HG03521 (cell line): ENCODE results near the gene GPR176.
A peak's percentile ranks its signal among the peaks of the same experiment; 100 is the strongest.
"Not testable (repeated sequence)": the region's sequence is repeated elsewhere in the genome, so short reads cannot be mapped to it uniquely, and the experiment has no call there.

Experiments
- ATAC-seq: cut with Tn5 transposase; IDR thresholded peaks from one replicate; pipeline ENCODE4 v1.9.1; 2021; ENCODE audit warnings: mild to moderate bottlenecking, moderate library complexity; ENCODE audit not compliant: unreplicated experiment

The GPR176 gene

DNA sequence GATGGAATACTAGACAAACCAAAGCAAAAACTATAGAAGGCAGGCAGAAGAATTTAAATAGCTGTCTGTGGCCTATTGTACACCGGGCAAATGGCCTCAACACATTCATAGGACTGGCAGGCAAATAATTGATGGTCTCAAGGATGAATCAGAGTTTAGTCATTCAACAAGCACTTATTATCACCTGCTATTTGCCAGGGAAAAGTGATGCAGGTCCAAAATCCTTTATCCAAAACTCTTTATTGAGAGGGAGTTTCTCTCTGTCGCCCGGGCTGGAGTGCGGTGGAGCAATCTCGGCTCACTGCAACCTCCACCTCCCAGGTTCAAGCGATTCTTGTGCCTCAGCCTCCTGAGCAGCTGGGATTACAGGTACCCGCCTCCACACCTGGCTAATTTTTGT is 16.1 kb upstream of the GPR176 start:
- no peak for ATAC-seq

DNA sequence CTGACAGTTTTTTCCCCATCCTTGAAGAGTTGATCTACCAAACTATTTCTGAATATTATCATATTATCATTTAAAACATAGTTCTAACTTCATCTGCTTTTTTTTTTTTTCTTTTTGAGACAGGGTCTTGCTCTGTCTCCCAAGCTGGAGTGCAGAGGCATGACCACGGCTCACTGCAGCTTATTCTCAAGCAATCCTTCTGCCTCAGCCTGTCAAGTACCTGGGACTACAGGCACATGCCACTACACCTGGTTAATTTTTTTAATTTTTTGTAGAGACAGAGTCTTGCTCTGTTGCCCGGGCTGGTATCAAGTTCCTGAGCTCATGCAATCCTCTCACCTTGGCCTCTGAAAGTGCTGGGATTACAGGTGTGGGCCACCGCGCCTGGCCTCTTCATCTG is 15.2 kb upstream of the GPR176 start:
- no peak for ATAC-seq

DNA sequence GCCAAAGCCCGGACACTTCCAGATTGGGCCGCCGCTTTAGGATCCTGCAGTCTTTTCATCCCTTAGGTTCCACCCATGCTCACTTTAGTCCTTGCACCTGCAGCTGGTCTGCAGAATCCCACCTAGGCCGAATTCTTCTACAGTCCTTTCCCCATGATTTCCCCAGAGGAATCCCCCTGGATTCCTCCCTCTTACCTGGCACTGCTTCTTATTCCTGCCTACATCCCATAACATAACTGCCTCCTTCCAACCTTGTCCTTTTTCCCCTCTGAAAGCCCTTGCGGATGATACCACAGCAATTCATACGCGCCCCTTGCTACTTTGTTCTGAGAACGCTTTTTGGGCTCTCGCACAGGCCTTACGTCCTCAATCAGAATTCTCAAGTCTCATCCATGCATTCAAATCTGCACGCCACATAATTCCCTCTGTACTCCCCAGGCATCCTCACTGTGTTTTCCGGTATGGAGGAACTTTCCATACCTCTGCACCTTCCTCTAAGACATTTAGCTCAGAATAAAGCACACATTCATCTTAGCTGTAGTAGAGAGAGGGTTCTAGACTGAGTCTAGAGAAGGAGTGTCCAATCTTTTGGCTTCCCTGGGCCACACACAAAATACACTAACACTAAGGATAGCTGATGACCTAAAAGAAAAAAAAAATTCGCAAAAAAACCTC is 14.5 kb upstream of the GPR176 start:
- peak; percentile 6 for ATAC-seq

DNA sequence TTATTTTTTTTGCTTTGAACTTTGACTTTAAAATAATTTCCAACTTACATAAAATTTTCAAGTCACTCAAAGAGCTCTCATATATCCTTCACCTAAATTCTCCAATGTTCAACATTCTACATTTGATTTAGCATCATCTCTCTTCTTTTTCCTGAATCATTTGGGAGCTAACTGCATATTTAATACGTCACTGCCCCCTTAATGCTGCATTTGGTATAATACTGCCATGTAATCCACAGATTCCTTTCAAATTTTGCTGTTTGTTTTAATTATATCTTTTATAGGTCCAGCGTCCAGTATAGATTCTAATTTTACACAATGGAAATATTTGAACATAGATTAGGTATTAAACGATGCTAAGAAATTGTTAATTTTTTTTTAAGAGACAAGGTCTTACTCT is 11.5 kb upstream of the GPR176 start:
- ATAC-seq, result no peak

DNA sequence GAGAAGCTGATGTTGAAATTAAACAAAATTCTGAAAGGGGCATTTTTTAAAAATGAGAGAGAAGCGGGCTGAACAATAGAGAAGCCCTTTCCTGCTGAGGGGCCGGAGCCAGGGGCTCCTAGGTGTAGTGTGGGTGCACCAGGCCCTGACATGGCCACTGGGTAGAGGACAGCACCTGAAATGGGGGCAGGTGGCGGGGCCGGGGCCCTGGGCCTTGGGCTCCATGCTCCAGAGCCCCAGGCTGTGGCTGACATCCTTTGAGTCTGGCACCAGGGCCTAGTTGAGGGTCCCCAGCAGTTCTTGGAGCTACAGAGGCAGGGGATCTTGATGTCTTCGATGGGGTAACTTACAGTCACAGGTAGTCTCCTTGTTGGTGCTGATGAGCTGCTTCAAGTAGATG is 6.5 kb upstream of the GPR176 start:
- ATAC-seq, result no peak

DNA sequence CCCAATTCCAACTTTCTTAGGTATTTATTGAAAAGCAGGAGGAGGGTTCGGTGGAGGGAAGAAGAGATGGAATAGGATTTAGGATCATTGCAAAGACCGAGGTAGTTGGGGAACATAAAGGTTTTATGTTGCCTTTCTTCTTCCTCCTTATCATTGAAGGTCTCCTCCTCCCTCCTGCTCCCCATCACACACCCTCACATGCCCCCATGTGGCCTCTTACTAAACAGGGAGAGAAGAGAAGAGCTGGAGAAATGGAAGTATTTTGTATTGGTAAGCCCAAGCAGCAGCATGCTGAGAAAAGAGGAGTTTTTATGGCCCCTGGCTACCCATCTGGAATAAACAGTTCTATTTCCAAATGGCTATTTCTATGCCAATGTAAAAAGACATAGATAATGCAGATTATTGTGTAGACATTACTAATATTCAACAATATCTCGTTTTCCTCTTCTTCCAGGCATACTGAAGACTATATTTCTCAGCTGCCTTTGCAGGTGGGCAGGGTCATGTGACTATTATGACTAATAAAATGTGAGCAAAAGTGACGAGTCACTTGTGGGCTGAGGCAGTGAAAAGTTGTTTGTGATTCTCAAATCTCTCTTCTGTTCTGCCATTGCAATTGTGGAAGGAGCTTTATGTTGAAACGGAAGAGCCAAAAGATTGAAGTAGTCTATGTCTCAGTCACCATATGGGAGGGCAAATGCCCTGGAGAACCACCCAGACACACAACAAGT is 5.2 kb upstream of the GPR176 start:
- no peak for ATAC-seq

DNA sequence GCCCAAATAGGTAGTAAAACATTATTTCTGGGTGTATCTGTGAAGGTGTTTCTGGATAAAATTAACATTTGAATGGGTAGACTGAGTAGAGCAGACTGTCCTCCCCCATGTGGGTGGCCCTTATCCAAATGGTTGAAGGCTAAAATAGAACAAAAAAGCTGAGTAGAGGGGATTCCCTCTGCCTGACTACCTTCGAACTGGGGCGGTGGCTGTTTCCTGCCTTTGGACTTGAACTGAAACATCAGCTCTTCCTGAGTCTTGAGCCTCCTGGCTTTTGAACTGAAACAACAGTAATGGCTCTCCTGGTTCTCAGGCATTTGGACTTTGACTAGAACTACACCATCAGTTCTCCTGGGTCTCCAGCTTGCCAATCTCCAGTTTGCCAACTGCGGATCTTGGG is 4.4 kb upstream of the GPR176 start:
- no peak for ATAC-seq

DNA sequence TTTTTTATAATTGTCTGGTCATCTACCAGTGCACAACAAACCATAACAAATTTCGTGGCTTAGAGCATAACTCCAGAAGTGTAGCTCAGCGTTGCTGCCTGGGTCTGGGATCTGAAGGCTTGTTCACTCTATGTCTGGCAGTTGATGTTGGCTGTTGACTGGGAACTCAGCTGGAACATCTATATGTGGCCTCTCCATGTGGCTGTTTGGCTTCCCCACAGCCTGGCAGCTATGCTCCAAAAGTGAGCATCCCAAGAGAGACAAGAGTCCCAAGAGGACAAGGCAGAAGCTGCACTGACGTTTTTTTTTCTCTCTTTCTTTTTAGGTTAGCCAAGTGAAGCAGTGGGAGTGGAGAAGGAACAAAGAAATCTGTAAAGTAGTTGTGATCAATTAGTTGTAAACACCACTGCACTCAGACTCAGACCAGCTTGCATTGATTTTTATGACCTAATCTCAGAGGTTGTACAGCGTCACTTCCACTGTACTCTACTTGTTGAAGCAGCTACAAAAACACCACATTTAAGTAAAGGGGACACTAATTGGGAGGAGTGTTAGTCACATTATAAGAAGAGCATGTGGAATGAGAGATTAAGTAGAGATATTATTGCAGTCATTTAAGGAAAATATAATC is 2.5 kb upstream of the GPR176 start:
- no peak for ATAC-seq

DNA sequence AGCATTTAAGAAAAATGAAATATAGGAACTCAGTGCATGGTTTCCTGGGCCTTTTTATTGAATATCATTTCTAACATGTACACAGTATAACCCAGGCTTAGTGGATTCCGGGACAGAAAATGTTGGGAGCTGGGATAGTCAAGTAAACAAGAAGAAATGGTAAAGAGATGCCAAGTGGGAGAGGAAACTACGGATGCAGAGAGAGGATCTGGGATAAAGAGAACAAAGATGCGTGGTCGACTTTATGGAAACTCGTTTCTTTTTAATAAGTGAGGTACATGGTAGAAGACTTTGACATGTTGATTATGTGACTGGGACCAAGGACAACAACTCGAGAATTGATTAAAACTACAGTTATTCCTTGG is 1.2 kb upstream of the GPR176 start:
- ATAC-seq, result no peak

DNA sequence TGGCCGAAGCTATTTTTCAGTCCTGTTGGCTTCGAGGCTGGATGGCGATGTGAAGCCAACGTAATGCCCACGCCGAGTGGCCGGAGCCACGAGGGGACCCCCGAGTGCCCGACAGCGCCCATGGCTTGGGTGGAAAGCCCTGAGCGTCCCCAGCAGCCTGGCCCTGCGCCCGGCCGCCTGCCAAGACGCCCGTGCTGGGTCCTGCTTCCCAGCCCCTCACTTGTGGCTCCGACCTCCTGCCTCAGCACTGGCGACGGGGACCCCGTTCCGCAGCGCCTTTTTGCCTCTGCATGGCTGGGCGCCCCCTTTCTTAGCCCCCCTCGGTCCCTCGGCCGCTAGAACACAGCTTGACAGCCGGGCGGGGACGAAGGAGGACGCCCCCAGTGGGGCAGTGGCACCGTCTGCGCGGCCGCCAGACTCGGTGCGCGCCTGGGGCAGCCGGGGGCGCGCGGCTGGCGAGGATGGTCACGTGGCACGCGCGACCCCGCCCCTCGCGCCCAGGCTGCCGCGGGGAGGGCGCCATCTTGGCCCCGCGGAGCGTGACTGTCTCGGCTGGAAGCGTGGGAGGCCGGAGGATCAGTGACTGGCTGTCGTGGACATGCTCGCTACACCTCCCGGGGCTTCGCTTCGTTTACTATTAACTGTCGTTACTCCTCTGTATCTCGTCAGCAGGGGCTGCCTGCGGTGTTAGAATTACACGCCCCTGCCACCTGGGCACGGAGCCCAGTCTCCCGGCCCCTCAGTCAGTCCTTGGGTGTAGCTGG is 626 bp upstream of the GPR176 start:
- ATAC-seq, result peak; percentile 90

DNA sequence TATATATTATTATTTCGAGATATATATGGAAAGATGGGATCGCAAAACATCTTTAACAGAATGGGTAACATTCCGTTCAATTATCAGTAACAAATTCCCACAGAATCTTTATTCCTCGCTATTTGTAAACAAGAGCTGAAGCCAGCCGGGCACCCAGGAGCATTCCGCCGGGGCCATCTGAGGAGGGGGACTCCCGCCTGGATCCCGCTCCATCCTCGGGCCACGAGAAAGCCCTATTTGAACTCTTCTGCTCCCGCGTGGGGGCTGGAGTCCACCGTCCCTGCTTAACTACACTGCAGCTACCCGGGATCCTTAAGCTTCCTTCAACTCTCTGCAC is 687 bp downstream of the GPR176 start:
- no peak for ATAC-seq

DNA sequence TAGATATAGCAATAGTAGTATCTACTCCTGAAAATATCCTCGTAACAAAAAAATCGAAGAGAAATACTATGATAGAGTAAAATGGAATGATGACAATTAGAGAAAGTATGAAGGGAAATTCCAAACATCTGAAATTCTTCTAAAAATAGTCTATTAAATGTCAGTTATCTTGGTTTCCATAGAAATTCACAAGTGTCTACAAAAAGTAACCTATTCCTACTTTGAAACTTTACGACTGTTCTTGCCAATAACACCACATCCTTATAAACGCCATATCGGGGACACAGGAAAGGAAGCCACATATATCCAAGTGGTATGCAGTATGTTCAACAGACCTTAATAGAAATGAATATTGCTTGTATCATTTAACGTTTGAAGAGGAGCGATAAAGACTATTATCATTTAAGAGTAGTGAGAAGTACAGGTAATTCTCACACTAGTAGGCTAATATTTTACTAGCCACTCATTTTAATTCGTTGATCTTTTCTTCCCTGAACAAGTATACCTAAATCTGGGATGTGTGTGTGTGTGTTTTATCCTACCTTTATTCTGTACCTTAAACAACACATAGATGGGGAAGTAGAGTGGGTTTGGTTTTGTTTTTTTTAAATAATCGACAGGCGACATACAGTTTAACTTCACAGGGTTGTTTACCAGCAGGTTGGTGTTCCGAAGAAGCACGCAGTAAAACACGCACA is 1.2 kb downstream of the GPR176 start:
- no peak for ATAC-seq

DNA sequence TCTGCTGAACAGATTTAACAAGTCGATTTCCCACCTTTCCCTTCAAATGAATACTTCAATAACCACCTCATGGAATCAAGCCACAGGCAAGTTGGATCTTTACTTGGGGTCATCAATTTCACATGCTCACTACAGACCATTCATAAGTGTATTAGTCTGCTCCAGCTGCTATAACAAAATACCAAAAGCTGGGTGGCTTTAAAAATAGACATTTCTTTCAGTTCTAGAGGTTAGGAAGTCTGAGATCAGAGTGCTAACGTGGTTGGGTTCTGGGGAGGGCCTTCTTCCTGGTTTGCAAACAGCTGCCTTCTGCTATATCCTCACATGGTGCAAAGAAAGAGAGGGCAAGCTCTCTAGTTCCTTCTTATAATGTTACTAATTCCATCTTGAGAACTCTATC is 5.1 kb downstream of the GPR176 start:
- no peak for ATAC-seq

DNA sequence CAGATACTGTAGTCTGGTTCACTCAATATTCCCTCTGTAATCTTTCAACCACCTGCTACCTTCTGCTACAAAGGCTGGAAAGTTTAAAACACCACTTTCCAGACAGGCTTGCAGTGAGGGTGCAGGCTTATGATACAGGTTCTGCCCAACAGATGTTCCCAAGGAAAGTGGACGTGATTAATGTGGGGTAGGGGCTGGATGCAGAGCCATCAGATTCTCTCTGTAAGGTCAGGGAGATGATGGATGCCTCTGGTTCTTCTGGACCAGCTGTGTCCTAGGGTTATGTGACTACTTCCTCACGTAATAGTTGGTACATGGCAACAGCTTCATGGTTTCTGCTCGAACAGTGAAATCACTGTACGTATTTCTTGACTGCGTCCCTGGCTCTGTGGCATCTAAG is 11.1 kb downstream of the GPR176 start:
- ATAC-seq, result no peak

DNA sequence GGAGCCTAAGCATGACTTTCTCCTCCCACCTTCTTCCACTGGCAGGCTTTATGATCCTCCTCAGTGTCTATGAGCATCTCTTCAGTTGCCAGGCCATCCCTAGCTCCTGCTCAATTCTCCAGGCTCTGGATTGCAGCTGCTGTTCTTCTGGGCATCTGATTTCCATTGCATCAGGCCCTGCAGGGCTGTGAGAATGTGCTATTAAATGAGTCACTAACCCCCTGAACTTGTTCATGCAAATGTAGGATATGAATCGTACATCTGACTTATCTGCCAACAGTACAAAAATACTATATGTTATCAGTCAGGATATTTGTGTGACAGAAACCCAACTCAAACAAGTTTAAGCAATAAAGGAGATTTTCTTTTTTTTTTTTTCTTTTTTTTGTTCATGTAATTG is 11.9 kb downstream of the GPR176 start:
- no peak for ATAC-seq

DNA sequence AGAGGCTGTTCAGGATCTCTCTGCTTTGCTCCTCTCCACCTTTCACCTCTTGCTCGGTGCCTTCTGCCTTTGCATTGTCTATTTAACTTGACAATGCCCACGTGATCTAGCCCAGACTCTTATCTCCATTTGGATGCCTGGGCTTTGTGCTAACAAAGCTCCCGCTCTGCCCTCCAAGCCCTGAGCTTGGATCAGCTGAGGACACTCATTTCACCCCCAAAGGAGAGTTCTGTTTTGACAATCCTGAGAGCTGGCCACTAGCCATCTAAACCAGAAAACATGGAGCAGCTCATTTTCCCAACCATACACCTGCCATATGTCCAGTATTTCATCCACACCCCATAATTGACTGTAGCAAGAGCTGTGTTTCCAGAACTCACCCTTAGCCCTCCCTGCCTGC is 12.8 kb downstream of the GPR176 start:
- no peak for ATAC-seq

DNA sequence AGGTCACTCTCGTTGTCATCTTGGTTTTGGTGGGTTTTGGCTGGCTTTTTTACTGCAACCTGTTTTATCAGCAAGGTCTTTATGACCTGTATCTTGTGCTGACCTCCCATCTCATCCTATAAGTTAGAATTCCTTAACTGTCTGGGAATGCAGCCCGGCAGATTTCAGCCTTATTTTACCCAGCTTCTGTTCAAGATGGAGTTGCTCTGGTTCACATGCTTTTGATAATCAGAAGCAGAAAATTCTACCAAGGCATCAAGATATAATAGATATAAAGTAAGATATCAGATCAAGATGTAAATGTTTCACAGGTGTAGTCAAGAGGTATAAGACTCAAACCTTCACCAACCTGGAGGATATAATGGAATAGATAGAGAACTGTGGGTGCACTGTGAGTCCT is 16.0 kb downstream of the GPR176 start:
- ATAC-seq, result no peak

DNA sequence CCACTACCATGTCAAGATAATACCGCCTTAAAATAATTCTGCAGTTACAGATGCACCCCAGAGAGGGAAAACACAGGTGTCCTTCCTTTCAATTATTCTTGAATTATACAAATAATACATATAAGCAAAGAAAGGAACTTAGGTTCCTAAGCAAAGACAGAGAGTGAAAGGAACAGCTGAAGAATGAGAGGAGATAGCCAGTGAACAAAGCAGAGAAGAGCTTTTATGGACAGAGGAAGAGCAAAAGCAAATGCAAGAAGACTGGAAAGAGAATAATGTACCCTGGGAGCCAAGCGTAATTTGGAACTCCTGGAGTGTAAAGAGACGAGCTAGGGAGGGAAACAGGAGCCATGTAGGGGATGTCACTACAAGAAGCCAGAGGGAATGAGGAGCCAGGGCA is 21.7 kb downstream of the GPR176 start:
- ATAC-seq, result no peak

DNA sequence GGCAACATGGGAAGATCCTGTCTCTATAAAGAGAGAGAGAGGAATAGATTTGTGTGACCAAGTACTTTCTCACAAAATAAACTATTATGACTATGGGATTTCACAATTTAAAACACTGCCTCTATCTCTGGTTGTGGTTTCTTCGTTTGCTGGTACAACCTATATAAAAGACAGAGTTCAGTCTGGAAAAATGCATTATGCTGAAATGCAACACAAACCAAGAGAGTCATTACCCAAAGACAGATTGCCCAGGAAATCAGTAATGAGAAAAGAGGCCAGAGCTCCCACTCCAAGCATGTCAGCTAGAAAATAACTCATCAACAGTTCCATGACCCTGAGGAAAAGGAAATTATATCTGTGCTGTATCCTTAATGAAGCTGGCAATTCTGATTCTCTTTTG is 23.2 kb downstream of the GPR176 start:
- ATAC-seq, result no peak

DNA sequence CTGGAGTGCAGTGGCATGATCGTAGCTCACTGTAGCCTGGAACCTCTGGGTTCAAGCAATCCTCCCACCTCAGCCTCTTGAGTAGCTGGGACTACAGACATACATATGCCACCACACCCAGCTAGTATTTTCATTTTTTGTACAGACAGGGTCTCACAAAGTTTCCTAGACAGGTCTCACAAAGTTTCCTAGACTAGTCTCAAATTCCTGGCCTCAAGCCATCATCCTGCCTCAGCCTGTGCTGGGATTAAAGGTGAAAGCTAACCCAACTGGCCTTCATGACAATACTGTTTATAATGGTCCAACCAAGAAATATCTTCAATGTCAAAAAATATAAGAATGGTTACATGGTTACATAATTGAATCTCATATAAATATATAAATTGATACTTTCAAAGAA is 24.0 kb downstream of the GPR176 start:
- no peak for ATAC-seq

DNA sequence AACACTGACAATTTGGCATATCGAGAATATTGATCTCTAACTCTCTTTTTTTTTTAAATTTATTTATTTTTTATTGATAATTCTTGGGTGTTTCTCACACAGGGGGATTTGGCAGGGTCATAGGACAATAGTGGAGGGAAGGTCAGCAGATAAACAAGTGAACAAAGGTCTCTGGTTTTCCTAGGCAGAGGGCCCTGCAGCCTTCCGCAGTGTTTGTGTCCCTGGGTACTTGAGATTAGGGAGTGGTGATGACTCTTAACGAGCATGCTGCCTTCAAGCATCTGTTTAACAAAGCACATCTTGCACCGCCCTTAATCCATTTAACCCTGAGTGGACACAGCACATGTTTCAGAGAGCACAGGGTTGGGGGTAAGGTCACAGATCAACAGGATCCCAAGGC is 27.0 kb downstream of the GPR176 start:
- not testable (repeated sequence) for ATAC-seq
